GM23338 (cell line): ENCODE results near the gene GTF3C2. TPM values are rescaled to one million over a fixed set of nuclear protein-coding genes. Genes with fewer than 3 reads are reported as not detected.

Experiments used
- ATAC-seq: fragments of 200-7000 bp; cut with Tn5 transposase; 3 replicates; pipeline ENCODE4 v1.9.1; 2020
- DNase-seq: peaks from one replicate; pipeline ENCODE4 v3.0.0-alpha.2; 2015; ENCODE audit warnings: low spot score
- H2AFZ ChIP-seq: fragments of 200-600 bp; sonication (generic); 2 replicates; pipeline ENCODE4 v1.8.0; 2016; ENCODE audit warnings: antibody characterized with exemption, mild to moderate bottlenecking, moderate library complexity
- H3F3A ChIP-seq: fragments of 200-600 bp; sonication (generic); replicated peaks from 2 replicates; pipeline ENCODE4 v1.8.0; 2017; ENCODE audit warnings: antibody characterized with exemption, mixed run types, low read depth
- H3K27ac ChIP-seq: fragments of 200-600 bp; sonication (generic); 2 replicates; pipeline ENCODE4 v1.6.1; 2016; ENCODE audit warnings: low read depth
- H3K27me3 ChIP-seq: fragments of 200-600 bp; sonication (generic); 2 replicates; pipeline ENCODE4 v1.8.0; 2016; ENCODE audit warnings: mild to moderate bottlenecking, mixed run types, moderate library complexity; ENCODE audit not compliant: insufficient read depth
- H3K36me3 ChIP-seq: fragments of 200-600 bp; sonication (generic); 2 replicates; pipeline ENCODE4 v1.8.0; 2016; ENCODE audit warnings: mild to moderate bottlenecking; ENCODE audit not compliant: insufficient read depth
- H3K4me1 ChIP-seq: fragments of 200-600 bp; sonication (generic); 2 replicates; pipeline ENCODE4 v1.8.0; 2016; ENCODE audit warnings: mild to moderate bottlenecking, moderate library complexity; ENCODE audit not compliant: insufficient read depth
- H3K4me2 ChIP-seq: fragments of 200-600 bp; sonication (generic); 2 replicates; pipeline ENCODE4 v1.7.1; 2017; ENCODE audit warnings: mixed run types
- H3K4me3 ChIP-seq: fragments of 200-600 bp; sonication (generic); 2 replicates; pipeline ENCODE4 v1.6.1; 2016; ENCODE audit warnings: mixed run types
- H3K79me2 ChIP-seq: fragments of 200-600 bp; sonication (generic); replicated peaks from 2 replicates; pipeline ENCODE4 v1.8.0; 2017; ENCODE audit warnings: mild to moderate bottlenecking; ENCODE audit not compliant: insufficient read depth
- H3K9me2 ChIP-seq: fragments of 200-600 bp; sonication (generic); 2 replicates; pipeline ENCODE4 v1.8.0; 2017; ENCODE audit not compliant: insufficient read depth
- H4K20me1 ChIP-seq: fragments of 200-600 bp; sonication (generic); replicated peaks from 2 replicates; pipeline ENCODE4 v1.8.0; 2017; ENCODE audit warnings: mild to moderate bottlenecking; ENCODE audit not compliant: insufficient read depth
- H3K27ac Mint-ChIP-seq: 2 replicates; pipeline ENCODE4 v1.8.0; 2020; ENCODE audit warnings: inconsistent platforms, mild to moderate bottlenecking, moderate library complexity, mixed read lengths
- H3K27me3 Mint-ChIP-seq: 3 replicates; pipeline ENCODE4 v1.8.0; 2022; ENCODE audit warnings: low read depth, mild to moderate bottlenecking, moderate library complexity, mixed read lengths, inconsistent platforms; ENCODE audit not compliant: insufficient read depth, poor library complexity
- H3K36me3 Mint-ChIP-seq: 3 replicates; pipeline ENCODE4 v1.8.0; 2021; ENCODE audit warnings: low read depth, mild to moderate bottlenecking, inconsistent platforms, moderate library complexity, mixed read lengths
- H3K4me1 Mint-ChIP-seq: 3 replicates; pipeline ENCODE4 v1.8.0; 2020; ENCODE audit warnings: mild to moderate bottlenecking, inconsistent platforms, mixed read lengths
- H3K4me3 Mint-ChIP-seq: 3 replicates; pipeline ENCODE4 v1.8.0; 2021; ENCODE audit warnings: moderate library complexity, mild to moderate bottlenecking, inconsistent platforms, mixed read lengths
- H3K9me3 Mint-ChIP-seq: 3 replicates; pipeline ENCODE4 v1.8.0; 2020; ENCODE audit warnings: moderate library complexity, mild to moderate bottlenecking, inconsistent platforms, mixed read lengths
- CREB1 ChIP-seq: fragments of 250-450 bp; sonication (Bioruptor Pico); IDR thresholded peaks from 2 replicates; pipeline ENCODE4 v1.5.0; 2020; ENCODE audit warnings: low read depth, mild to moderate bottlenecking, moderate library complexity
- POLR2AphosphoS5 ChIP-seq: IDR thresholded peaks from 2 replicates; pipeline ENCODE4 v1.6.1; 2016; ENCODE audit warnings: antibody characterized with exemption, low read depth
- ZNF114 ChIP-seq: fragments of 250-450 bp; sonication (Bioruptor Pico); IDR thresholded peaks from 2 replicates; pipeline ENCODE4 v1.5.0; 2020; ENCODE audit warnings: mild to moderate bottlenecking, moderate library complexity
- polyA plus RNA-seq: library from polyadenylated mRNA; unstranded; fragments of >200 nt; fragmentation: Nextera tagmentation; extraction: Ambion mirVana; gene quantifications from 2 replicates; pipeline ENCODE4 v1.2.1, GENCODE V29; 2016
- total RNA-seq: library from RNA; depleted of rRNA; stranded (reverse); fragments of >200 nt; shearing (Covaris generic); gene quantifications from 2 replicates; pipeline ENCODE4 v1.2.3, GENCODE V29; 2014
- TF ChIP-seq, protein P1 (sequence below): fragments of 250-450 bp; sonication (Bioruptor Pico); IDR thresholded peaks from 2 replicates; pipeline ENCODE4 v1.5.0; 2020; ENCODE audit warnings: mild to moderate bottlenecking, moderate library complexity

The GTF3C2 gene
- total and polyA plus RNA-seq, 2 experiments from 2014 or later = 69.1 to 118 TPM

DNA sequence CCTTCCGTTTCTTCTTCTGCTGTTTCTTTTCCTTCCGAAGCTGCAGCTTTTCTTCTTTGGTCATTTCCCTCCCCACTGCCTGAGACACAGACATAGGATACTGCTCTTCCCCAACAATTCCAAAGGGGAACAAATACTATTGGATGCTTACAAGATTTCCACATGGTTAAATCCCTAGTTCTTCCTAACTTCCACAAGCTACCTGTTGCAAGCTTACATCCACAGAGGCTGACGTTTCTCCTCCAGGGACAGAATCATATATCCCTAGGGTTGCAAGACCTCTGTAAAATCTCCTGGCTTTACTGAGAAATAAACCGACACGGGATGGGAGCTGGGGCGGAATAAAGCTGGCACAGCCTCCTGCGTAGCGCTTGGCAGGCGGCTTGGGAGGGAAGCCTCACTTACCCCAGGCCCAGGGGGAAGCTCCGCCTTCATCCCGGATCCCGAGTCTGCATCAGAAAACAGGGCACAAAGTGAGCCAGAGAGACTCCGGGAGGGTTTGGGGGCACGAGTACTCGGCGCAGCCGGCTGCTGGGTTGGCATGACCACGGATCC lies 13.0 kb upstream of the GTF3C2 start:
- Mint-ChIP-seq H3K4me1 (peaks cover 24% of the 10 kb centered on the region), H3K9me3 (no peaks in the 10 kb centered on the region), H3K27ac (peak overlapping the region; percentile 96), H3K4me3 (peak overlapping the region; percentile 86), H3K27me3 (peaks cover 15% of the 10 kb centered on the region), H3K36me3 (peaks cover 62% of the 10 kb centered on the region)
- Histone ChIP-seq H3K9me2 (no peaks in the 10 kb centered on the region), H4K20me1 (peaks cover 5% of the 10 kb centered on the region; the same call in 1 of the 2 replicates), H3K36me3 (peaks cover 25% of the 10 kb centered on the region), H3K27ac (peak overlapping the region; percentile 42; the same call in 1 of the 2 replicates), H3K79me2 (peaks cover 34% of the 10 kb centered on the region), H3F3A (peaks cover 9% of the 10 kb centered on the region; the same call in 1 of the 2 replicates), H3K4me3 (peak overlapping the region; percentile 93), H3K4me2 (peak overlapping the region; percentile 98), H2AFZ (peak overlapping the region; percentile 84), H3K4me1 (peaks cover 20% of the 10 kb centered on the region), H3K27me3 (no peaks in the 10 kb centered on the region)
- DNase-seq (peak; percentile 84), ATAC-seq (peak; percentile 67)
- TF ChIP-seq ZNF114 (CRISPR knock-in tag) (no peak), CREB1 (no peak), POLR2AphosphoS5 (no peak)

DNA sequence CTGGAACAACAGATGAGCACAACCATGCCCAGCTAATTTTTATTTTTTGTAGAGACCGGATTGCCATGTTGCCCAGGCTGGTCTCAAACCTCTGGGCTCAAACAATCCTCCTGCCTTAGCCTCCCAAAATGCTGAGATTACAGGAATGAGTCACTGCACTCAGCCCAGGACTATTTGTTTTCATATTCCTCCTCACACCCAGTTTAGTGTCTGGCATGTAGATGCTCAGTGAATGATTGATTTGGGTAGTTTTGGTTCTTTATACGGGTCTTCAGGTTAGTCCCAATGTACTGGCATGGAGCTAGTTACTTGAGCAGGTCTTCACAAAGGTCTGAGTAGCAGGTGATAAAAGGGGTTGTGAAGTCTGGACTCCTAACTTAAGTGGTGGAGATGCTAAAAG lies 7.4 kb upstream of the GTF3C2 start:
- no peak for DNase-seq

More for the DNA sequence above, 7.4 kb upstream of the GTF3C2 start:
- Histone ChIP-seq H3K4me1 (no peaks in the 10 kb centered on the region), H2AFZ (no peak overlapping the region), H3F3A (peaks cover 16% of the 10 kb centered on the region), H3K4me2 (no peak overlapping the region), H3K27me3 (no peaks in the 10 kb centered on the region), H3K4me3 (no peak overlapping the region), H3K27ac (no peak overlapping the region), H3K9me2 (no peaks in the 10 kb centered on the region), H3K79me2 (peaks cover 6% of the 10 kb centered on the region), H3K36me3 (peaks cover 21% of the 10 kb centered on the region), H4K20me1 (peaks cover 19% of the 10 kb centered on the region; the same call in 1 of the 2 replicates)
- Mint-ChIP-seq H3K36me3 (peaks cover 55% of the 10 kb centered on the region), H3K27me3 (peaks cover 4% of the 10 kb centered on the region), H3K27ac (no peak overlapping the region), H3K9me3 (no peaks in the 10 kb centered on the region), H3K4me3 (no peak overlapping the region), H3K4me1 (peaks cover 3% of the 10 kb centered on the region; the same call in 2 of the 3 replicates)
- TF ChIP-seq, protein P1, sequence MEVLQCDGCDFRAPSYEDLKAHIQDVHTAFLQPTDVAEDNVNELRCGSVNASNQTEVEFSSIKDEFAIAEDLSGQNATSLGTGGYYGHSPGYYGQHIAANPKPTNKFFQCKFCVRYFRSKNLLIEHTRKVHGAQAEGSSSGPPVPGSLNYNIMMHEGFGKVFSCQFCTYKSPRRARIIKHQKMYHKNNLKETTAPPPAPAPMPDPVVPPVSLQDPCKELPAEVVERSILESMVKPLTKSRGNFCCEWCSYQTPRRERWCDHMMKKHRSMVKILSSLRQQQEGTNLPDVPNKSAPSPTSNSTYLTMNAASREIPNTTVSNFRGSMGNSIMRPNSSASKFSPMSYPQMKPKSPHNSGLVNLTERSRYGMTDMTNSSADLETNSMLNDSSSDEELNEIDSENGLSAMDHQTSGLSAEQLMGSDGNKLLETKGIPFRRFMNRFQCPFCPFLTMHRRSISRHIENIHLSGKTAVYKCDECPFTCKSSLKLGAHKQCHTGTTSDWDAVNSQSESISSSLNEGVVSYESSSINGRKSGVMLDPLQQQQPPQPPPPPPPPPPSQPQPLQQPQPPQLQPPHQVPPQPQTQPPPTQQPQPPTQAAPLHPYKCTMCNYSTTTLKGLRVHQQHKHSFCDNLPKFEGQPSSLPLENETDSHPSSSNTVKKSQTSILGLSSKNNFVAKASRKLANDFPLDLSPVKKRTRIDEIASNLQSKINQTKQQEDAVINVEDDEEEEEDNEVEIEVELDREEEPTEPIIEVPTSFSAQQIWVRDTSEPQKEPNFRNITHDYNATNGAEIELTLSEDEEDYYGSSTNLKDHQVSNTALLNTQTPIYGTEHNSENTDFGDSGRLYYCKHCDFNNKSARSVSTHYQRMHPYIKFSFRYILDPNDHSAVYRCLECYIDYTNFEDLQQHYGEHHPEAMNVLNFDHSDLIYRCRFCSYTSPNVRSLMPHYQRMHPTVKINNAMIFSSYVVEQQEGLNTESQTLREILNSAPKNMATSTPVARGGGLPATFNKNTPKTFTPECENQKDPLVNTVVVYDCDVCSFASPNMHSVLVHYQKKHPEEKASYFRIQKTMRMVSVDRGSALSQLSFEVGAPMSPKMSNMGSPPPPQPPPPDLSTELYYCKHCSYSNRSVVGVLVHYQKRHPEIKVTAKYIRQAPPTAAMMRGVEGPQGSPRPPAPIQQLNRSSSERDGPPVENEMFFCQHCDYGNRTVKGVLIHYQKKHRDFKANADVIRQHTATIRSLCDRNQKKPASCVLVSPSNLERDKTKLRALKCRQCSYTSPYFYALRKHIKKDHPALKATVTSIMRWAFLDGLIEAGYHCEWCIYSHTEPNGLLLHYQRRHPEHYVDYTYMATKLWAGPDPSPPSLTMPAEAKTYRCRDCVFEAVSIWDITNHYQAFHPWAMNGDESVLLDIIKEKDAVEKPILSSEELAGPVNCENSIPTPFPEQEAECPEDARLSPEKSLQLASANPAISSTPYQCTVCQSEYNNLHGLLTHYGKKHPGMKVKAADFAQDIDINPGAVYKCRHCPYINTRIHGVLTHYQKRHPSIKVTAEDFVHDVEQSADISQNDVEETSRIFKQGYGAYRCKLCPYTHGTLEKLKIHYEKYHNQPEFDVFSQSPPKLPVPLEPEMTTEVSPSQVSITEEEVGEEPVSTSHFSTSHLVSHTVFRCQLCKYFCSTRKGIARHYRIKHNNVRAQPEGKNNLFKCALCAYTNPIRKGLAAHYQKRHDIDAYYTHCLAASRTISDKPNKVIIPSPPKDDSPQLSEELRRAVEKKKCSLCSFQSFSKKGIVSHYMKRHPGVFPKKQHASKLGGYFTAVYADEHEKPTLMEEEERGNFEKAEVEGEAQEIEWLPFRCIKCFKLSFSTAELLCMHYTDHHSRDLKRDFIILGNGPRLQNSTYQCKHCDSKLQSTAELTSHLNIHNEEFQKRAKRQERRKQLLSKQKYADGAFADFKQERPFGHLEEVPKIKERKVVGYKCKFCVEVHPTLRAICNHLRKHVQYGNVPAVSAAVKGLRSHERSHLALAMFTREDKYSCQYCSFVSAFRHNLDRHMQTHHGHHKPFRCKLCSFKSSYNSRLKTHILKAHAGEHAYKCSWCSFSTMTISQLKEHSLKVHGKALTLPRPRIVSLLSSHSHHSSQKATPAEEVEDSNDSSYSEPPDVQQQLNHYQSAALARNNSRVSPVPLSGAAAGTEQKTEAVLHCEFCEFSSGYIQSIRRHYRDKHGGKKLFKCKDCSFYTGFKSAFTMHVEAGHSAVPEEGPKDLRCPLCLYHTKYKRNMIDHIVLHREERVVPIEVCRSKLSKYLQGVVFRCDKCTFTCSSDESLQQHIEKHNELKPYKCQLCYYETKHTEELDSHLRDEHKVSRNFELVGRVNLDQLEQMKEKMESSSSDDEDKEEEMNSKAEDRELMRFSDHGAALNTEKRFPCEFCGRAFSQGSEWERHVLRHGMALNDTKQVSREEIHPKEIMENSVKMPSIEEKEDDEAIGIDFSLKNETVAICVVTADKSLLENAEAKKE (CRISPR knock-in tag) = no peak
- no peak for TF ChIP-seq POLR2AphosphoS5
- no peak for ATAC-seq
